NCI-H128 (cell line): ENCODE measurements around the gene ZNF17.
A peak's percentile ranks its signal among the peaks of the same experiment; 100 is the strongest.

Experiments used
- DNase-seq: peaks from one replicate; lab custom pipeline; 2025; ENCODE audit not compliant: unreplicated experiment; lab: John Stamatoyannopoulos, UW

The ZNF17 gene

GRCh38 chr19:57421037-57421436 is 10.1 kb downstream of the ZNF17 start:
- DNase-seq = no peak

DNA sequence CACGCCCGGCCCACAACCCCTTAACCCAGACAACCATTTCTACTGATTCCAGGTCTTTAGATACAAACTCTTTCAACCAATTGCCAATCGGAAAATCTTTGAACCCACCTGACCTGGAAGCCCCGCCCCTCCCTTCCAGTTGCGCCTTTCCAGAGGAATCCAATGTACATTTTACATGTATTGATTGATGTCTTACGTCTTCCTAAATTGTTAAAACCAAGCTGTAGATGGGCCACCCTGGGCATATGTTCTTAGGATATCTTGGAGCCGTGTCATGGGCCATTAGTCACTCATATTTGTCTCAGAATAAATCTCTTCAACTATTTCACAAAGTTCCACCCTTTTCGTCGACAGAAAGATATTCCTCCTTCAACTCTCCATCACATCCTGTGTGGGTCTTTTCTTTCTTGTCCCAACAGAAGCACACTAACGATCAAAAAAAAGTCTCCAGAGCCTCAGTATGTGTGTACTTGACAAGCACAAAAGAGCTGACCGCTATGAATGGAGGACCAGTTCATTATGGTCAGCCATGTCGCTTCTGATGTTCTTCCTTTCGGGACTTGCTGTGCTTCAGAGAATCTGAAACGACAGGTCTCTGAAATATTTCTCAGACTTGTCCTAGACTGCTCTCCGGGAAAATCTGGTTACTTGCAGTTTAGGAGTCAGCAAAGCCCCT is 23.6 kb downstream of the ZNF17 start:
- no peak for DNase-seq

DNA sequence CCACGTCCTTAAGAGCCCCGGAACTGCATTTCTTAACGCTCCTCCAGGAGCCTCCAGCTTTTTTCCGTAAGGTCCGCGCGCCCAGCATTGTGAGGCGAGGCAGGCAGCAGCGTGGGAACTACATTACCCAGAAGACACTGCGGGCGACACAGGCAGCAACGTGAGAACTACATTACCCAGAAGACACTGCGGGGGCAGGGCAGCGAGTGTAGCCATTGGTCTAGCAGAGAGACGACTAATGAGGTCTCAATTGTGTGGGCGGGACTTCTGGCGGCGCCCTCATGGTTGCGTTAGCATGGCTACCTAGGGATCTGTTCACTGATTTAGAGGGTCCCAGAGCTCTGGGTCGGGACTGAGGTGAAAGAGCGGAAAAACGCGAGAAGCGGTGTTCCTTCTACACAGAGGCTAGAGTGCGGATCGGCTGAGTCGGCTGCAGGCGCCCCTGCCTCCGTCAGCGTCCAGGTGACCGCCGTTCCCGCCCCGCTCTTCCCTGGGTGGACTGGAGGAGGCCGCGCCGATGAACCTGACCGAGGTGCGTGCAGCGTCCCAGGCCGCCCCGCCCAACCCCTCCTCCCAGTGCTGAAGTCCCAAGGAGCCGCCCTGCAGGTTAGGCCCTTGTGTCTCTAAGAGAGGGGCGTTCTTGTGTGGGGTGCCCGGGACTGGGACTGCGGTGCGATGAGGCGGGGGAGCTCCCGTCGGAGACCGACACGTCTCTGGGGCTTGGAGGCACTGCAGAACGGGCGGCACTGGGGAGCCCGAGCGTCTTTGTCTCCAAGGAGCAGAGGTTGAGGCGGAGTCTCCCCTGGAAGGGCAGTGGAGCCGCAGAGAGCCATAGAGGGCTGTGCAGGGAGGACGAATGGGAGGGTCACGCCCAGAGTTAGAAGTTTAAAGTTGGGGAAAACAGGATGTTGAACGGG is 24.4 kb downstream of the ZNF17 start, which contains the start of gene ZNF749:
Gene ZNF749 (plus strand): TSS at position 264 of the 917 bp plus-strand sequence. CDS start 254 bp downstream, at position 518.
- peak; percentile 97 for DNase-seq

DNA sequence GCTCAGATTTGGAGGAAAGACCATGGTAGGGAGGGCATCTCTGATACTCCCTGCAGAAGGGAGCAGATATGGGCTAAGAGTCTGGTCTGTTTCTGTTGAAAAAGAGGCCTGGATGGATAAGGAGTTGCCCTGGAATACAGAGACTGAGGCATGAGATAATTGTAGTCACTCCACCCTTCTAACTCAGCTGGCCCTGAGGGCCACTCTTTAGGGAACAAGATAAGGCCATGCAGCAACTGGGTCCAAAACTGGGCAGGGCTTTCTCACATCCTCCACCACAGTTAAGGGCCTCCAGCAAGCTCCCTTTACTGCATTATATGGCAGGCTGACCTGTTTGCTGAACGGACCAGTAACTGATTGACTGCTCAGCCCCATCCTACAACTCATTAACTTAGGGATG is 25.5 kb downstream of the ZNF17 start:
- DNase-seq = no peak

- DNase-seq = no peak
Measured at GRCh38 chr19:57437931-57438330, 27.0 kb downstream of the ZNF17 start.

DNA sequence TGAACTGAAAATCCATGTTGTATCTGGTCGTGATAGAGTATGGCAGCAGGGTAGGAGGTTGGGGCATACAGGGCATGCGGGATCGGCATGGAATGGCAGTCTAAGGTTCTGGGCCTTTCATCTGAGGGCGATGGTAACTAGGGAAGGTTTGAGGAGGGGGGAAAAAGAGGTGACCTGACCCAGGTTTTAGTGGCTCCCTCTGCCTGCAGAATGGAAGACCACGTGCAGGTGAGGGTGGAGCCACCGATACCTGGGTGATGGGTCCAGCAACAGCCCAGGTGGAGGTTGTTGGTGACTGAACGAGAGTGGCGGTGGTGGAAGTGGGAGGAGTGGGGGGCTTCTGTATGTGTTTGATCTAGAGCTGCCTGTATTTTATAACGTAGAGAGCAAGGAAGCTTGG is 28.0 kb downstream of the ZNF17 start:
- DNase-seq = no peak

DNA sequence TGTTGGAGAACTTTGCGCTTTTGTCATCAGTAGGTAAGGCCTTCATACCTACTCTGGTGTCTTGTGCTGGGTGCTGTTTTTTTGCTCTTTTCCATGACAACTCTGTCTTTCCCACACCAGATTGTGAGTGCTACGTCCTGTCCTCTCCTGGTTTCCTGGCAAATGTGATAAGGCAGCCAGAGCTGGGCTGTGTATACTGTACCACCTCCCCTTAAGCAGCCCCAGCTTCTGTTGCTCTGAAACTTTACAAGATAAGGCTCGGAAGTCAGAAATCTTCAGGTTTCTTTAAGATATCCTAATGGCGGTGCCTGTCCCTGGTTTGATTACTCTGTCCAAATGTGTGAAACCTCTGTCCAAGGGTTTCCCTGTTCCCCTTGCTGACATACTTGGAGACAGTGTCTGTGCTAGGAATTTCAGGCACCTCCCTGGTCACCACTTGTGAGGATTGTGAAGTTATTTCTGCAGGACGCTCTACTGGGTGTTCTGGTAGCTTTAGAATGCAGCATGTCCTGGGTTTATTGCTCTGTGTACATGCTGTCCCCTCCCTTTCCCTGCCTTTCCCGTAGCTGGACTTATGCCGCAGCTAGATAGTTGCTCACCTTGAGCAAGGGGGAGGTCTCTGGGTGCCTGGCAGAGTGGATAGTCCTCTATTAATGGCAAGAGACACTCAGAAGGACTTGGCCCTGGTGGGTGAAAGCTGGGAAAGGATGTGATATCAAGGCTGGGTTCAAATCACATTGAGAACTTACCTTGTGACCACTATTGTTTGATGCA is 31.2 kb downstream of the ZNF17 start:
- DNase-seq = no peak

- DNase-seq = no peak
Measured at GRCh38 chr19:57443121-57443696, 32.2 kb downstream of the ZNF17 start.

GRCh38 chr19:57452307-57452706 is 41.3 kb downstream of the ZNF17 start:
- no peak for DNase-seq

DNA sequence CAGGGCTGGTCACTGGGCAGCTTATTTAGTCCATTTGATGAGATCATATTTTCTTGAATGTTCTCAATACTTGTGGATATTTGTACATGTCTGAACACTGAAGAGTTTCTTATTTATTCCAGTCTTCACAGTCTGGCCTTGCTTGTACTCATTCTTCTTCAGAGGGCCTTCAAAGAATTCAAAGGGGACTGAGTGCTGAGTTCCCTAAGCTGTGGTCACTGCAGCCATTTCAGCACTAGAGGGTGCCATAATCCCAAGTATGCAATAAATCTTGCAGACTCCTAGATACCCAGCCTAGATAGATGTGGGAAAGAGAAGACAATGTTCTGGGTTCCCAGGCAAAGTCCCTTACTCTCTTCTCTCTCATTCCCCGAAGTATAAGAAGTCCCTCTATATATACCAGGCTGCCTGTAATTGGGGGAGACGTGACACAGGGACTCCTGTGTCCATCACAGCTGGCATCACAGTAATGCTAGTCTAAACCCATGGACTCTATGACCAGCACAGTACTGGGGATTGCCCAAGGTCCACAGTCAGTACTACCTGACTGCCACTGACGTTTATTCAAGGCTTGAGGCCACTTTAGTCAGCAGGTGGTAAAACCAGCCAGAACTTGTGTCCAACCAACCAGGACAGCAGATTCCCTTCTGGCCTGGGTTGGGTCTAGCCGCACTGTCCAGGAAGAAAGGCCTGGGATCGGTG is 54.9 kb downstream of the ZNF17 start:
- no peak for DNase-seq

DNA sequence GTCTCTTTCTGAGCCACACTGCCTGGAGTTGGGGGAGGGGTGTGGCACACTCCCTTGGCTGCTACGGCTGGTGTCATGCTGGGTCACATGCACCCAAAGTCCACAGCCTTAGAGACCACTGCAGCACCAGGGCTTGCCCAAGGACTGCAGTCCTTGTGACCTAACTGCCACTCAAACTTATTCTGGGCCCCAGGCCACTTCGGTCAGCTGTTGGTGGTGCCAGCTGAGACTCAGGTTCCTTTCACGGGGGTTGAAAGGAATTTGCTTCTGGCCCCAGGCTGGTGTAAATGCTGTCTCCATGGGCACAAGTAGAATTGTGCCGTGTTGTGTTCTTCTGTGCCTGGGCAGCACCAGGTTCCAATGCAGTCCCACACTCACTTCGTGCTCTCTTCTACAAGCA is 55.5 kb downstream of the ZNF17 start:
- no peak for DNase-seq
